Progenitor cell of endocrine pancreas (in vitro differentiated cells): ENCODE measurements around the gene RNF25. TPM values are rescaled to one million over a fixed set of nuclear protein-coding genes. Genes with fewer than 3 reads are reported as not detected.

Source experiments
- DNase-seq: peaks from one replicate; pipeline ENCODE4 v3.0.0; 2021; ENCODE audit warnings: low spot score; ENCODE audit not compliant: unreplicated experiment
- H3K27ac Mint-ChIP-seq: 2 replicates; pipeline ENCODE4 v1.8.0; 2021; ENCODE audit warnings: mild to moderate bottlenecking, moderate library complexity, mixed read lengths
- H3K27me3 Mint-ChIP-seq: 2 replicates; pipeline ENCODE4 v1.8.0; 2021; ENCODE audit warnings: mixed read lengths
- H3K36me3 Mint-ChIP-seq: 2 replicates; pipeline ENCODE4 v1.8.0; 2022; ENCODE audit warnings: mixed read lengths; ENCODE audit not compliant: insufficient read depth
- H3K4me1 Mint-ChIP-seq: 2 replicates; pipeline ENCODE4 v1.8.0; 2021; ENCODE audit warnings: low read depth, mixed read lengths
- H3K4me3 Mint-ChIP-seq: 2 replicates; pipeline ENCODE4 v1.8.0; 2021; ENCODE audit warnings: low read depth, mild to moderate bottlenecking, moderate library complexity, mixed read lengths
- H3K9me3 Mint-ChIP-seq: 2 replicates; pipeline ENCODE4 v1.8.0; 2021; ENCODE audit warnings: low read depth, mixed read lengths
- total RNA-seq: library from RNA; stranded (reverse); gene quantifications from 2 replicates; pipeline ENCODE4 v1.2.1, GENCODE V29; 2021
- TF ChIP-seq, protein P1 (sequence below): fragments of 200-600 bp; sonication (generic); IDR thresholded peaks from one replicate; pipeline ENCODE4 v1.5.0; 2021; ENCODE audit warnings: antibody characterized with exemption, mild to moderate bottlenecking; ENCODE audit not compliant: unreplicated experiment

Gene RNF25
- total RNA-seq, 1 donor from 2014 or later, result 28.7 TPM

DNA sequence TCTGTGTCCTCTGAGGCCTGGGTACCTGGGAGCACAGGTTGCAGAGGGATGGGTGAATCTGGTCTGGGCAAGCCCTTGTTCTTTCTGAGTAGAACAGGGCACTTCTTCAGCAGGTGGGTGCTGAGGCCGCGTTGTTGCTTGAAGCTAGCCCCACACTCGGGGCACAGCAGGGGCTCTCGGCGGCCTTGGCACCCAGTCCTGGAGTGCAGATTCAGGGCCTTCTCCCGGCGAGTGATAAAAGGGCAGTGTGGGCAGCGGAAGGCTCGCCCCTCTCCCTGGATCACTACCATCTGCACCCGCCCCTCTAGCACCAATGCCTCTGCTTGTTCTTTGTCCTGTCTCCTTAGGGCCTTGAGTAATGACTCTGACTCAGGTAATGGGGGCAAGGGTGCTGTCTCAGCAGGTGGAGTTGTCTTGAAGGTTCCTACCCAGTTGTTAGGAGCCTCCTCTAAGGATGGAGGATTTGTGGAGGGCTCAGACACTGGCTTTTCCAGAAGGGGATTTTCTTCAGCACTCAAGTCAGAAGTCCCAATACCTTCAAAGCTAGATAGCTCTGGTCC, 28.0 kb downstream of the RNF25 start:
- TF ChIP-seq, protein P1, sequence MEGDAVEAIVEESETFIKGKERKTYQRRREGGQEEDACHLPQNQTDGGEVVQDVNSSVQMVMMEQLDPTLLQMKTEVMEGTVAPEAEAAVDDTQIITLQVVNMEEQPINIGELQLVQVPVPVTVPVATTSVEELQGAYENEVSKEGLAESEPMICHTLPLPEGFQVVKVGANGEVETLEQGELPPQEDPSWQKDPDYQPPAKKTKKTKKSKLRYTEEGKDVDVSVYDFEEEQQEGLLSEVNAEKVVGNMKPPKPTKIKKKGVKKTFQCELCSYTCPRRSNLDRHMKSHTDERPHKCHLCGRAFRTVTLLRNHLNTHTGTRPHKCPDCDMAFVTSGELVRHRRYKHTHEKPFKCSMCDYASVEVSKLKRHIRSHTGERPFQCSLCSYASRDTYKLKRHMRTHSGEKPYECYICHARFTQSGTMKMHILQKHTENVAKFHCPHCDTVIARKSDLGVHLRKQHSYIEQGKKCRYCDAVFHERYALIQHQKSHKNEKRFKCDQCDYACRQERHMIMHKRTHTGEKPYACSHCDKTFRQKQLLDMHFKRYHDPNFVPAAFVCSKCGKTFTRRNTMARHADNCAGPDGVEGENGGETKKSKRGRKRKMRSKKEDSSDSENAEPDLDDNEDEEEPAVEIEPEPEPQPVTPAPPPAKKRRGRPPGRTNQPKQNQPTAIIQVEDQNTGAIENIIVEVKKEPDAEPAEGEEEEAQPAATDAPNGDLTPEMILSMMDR, result no peak
- peaks cover 10% of the 10 kb centered on the region for H3K36me3 Mint-ChIP-seq
- H3K27ac Mint-ChIP-seq, result no peak overlapping the region
- no peak for DNase-seq
- no peaks in the 10 kb centered on the region for H3K4me1 Mint-ChIP-seq
- no peak overlapping the region for H3K4me3 Mint-ChIP-seq
- no peaks in the 10 kb centered on the region for H3K27me3 Mint-ChIP-seq
- no peaks in the 10 kb centered on the region for H3K9me3 Mint-ChIP-seq

DNA sequence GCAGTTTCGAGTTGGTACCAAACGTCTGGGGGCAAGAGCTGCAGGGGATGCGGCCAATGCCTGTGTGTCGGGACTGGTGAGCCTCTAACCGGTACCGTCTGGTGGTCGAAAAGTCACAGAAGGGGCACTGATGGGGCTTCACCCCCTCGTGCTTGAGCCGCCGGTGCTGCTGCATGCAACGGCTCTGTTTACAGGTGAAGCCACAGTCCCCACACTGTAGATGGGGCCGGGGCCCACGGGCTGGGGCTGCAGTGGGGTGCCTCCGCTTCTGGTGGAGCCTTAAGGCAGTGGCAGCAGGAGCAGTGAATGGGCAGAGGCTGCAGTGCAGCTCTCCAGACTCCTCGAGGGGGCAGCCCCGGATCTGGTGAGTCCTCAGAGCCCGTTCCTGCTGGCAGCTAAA, 29.0 kb downstream of the RNF25 start:
- Mint-ChIP-seq H3K4me3 (no peak overlapping the region), H3K27ac (no peak overlapping the region), H3K27me3 (no peaks in the 10 kb centered on the region), H3K36me3 (peaks cover 7% of the 10 kb centered on the region), H3K4me1 (no peaks in the 10 kb centered on the region), H3K9me3 (no peaks in the 10 kb centered on the region)
- DNase-seq, result no peak
- TF ChIP-seq, protein P1, result no peak

DNA sequence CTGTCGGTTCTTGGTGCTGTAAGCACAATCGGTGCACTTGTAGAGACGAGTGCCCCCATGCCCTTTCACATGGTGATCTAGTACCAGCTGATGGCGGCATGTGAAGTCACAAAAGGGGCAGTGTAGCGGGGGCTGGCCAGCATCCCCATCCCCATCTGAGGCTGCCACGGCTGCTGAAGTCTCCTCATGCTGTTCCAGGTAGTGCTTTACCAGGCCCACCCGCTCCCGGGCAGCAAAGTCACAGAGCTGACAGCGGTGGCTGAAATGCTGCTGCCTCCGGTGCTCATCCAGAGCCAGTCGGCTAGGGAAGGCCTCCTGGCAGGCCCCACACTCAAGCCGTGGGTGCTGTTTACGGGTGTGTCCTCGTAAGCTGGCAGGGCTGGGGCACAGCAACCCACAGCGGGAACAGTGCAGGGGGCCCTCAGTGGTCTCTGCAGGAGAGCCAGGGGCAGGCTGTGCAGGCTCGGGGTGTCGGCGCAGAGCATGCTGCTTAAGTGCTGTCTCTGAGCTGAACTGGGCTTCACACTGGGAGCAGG, 29.6 kb downstream of the RNF25 start:
- no peak overlapping the region for H3K4me3 Mint-ChIP-seq
- TF ChIP-seq, protein P1, result no peak
- no peaks in the 10 kb centered on the region for H3K9me3 Mint-ChIP-seq
- H3K36me3 Mint-ChIP-seq, result peaks cover 10% of the 10 kb centered on the region
- no peaks in the 10 kb centered on the region for H3K27me3 Mint-ChIP-seq
- no peak for DNase-seq
- H3K27ac Mint-ChIP-seq, result no peak overlapping the region
- H3K4me1 Mint-ChIP-seq, result no peaks in the 10 kb centered on the region

- no peaks in the 10 kb centered on the region for H3K4me1 Mint-ChIP-seq
- DNase-seq, result no peak
- TF ChIP-seq, protein P1, result no peak
- no peaks in the 10 kb centered on the region for H3K9me3 Mint-ChIP-seq
- H3K36me3 Mint-ChIP-seq, result peaks cover 18% of the 10 kb centered on the region
- no peak overlapping the region for H3K4me3 Mint-ChIP-seq
- no peaks in the 10 kb centered on the region for H3K27me3 Mint-ChIP-seq
- H3K27ac Mint-ChIP-seq, result no peak overlapping the region
Observed at GRCh38 chr2:218638372-218638771, 33.4 kb downstream of the RNF25 start.

- TF ChIP-seq, protein P1, result no peak
- Mint-ChIP-seq H3K27ac (no peak overlapping the region), H3K4me3 (no peak overlapping the region), H3K27me3 (no peaks in the 10 kb centered on the region), H3K9me3 (no peaks in the 10 kb centered on the region), H3K36me3 (peaks cover 15% of the 10 kb centered on the region), H3K4me1 (no peaks in the 10 kb centered on the region)
- no peak for DNase-seq
Observed at GRCh38 chr2:218635719-218636118, 36.1 kb downstream of the RNF25 start.
